ENCODE results near the gene GPATCH8. TPM values are rescaled to one million over a fixed set of nuclear protein-coding genes. Genes with fewer than 3 reads are reported as not detected.
"Not testable (repeated sequence)": the region's sequence is repeated elsewhere in the genome, so short reads cannot be mapped to it uniquely, and the experiment has no call there.

GPATCH8 gene
- total RNA-seq, 2 donors from 2014 or later: 45.4 to 49.7 TPM

DNA sequence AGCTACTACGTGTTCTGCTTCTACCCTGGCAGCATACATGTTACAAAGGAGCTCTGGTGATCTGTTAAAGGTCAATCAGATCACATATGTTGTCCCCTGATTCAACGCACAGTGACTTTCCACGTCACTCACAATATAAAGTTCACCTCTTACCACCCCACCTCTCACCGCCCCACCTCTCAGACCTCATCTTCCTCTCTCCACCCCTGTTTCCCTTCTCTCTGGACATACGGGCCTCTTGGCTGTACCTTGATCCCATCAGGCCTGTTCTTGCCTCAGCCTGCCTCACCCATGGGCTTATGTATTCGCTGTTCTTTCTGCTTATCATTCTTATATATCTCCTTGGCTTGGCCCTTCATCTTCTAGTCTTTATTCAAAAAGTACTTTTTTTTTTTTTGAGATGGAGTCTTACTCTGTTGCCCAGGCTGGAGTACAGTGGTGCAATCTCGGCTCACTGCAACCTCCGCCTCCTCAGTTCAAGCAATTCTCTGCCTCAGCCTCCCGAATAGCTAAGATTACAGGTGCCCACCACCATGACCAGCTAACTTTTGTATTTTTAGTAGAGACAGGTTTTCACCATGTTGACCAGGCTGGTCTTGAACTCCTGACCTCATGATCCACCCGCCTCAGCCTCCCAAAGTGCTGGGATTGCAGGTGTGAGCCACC, 3.9 kb upstream of the GPATCH8 start:
- H3K27ac Mint-ChIP-seq; H3K4me1 Mint-ChIP-seq (ENCODE audit: low read depth); ATAC-seq (replicated peaks in 1 of 2); H3K4me3 Mint-ChIP-seq; H3K27me3 Mint-ChIP-seq (ENCODE audit: low read depth); DNase-seq; H3K36me3 Mint-ChIP-seq (ENCODE audit: insufficient read depth in 2 of 2); H3K9me3 Mint-ChIP-seq: not testable (repeated sequence)

DNA sequence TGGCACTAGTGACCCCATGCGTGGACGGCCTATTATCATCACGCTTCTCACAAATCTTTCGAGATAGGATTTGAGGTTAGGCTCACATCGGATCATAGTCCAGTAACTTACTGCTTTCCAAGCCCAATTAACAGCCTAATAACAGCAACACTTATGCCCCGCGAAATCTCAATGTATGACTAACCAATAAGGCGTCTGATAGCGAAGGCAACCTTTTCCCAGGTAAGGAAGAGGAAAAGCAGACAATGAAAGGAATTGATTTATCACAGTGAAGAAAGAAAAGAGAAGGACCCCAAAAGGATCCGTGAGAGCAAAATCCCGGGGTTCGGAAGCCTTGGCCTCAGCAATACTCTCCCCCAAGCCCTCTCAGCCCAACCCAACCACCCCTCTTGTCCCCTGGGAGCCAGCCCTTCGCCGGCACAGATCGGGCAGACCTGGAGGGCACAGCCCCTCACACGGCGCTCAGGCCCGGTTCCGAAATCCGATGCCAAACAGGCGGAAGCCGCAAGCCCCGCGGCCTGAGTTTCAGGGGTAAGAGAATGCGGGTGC, 534 bp downstream of the GPATCH8 start:
- peaks cover 43% of the 10 kb centered on the region for H3K4me1 Mint-ChIP-seq (ENCODE audit: low read depth)

DNA sequence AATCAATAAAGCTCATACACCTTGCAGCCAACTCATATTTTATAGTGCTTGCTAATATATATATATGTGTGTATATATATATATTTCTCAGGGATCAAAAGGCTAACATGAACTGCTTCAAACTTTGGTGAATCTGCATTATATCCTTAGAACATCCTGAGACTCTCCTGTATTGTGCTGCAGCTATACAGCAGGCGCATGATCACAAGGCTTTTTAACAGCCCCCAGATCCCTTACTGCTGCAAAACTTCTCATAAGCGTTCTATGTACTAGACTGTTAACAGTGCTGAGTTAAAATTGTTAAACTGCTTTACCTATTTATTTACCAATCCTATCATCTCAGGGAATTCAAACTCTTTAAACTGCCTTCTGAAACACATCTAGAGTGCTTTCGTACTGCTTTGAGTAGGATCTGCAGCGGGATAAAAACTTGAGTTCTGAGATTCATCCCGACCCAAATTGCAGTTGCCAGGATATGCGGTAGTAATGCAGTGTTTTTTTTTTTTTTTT, 1.3 kb downstream of the GPATCH8 start:
- H3K4me1 Mint-ChIP-seq (ENCODE audit: low read depth): peaks cover 43% of the 10 kb centered on the region
- H3K4me3 Mint-ChIP-seq: peak overlapping the region; percentile 89 to 99
- ATAC-seq (replicated peaks in 1 of 2) (no peak), DNase-seq (no peak)
- no peaks in the 10 kb centered on the region for H3K9me3 Mint-ChIP-seq
- H3K27ac Mint-ChIP-seq: peak overlapping the region; percentile 90
- H3K27me3 Mint-ChIP-seq (ENCODE audit: low read depth): no peaks in the 10 kb centered on the region
- H3K36me3 Mint-ChIP-seq (ENCODE audit: insufficient read depth in 2 of 2): peaks cover 3 to 4% of the 10 kb centered on the region in 2 donors

More for the DNA sequence above, 534 bp downstream of the GPATCH8 start:
- H3K27ac Mint-ChIP-seq: peak overlapping the region; percentile 90
- ATAC-seq (replicated peaks in 1 of 2) (peak in 1 of 2 donors; percentile 29), DNase-seq (no peak)
- H3K9me3 Mint-ChIP-seq: no peaks in the 10 kb centered on the region
- peaks cover 3 to 4% of the 10 kb centered on the region in 2 donors for H3K36me3 Mint-ChIP-seq (ENCODE audit: insufficient read depth in 2 of 2)
- H3K4me3 Mint-ChIP-seq: peak overlapping the region; percentile 89 to 99
- no peaks in the 10 kb centered on the region for H3K27me3 Mint-ChIP-seq (ENCODE audit: low read depth)

DNA sequence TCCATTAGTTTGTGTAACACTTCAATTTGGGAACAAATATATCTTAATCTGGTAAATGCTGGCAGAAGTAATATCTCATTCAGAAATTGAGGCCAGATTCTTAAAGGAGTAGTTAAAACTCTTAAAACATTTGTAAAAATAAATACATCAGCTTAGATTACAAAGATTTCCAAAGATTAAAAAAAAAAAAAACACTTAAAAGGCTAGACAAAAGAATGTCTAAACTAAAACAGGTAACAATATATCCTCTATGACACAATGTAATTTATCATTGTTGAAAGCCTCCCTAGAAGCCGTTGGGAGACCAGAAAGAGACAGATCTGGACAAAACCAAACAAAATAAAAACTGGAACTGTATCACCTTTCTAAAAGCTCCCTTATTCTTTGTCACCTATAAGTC, 3.5 kb downstream of the GPATCH8 start:
- no peaks in the 10 kb centered on the region for H3K9me3 Mint-ChIP-seq
- no peak for DNase-seq
- peaks cover 3 to 4% of the 10 kb centered on the region in 2 donors for H3K36me3 Mint-ChIP-seq (ENCODE audit: insufficient read depth in 2 of 2)
- H3K27ac Mint-ChIP-seq: no peak overlapping the region
- no peaks in the 10 kb centered on the region for H3K27me3 Mint-ChIP-seq (ENCODE audit: low read depth)
- H3K4me3 Mint-ChIP-seq: peak overlapping the region in 1 of 2 donors; percentile 55
- H3K4me1 Mint-ChIP-seq (ENCODE audit: low read depth): peaks cover 52% of the 10 kb centered on the region
- no peak for ATAC-seq (replicated peaks in 1 of 2)

DNA sequence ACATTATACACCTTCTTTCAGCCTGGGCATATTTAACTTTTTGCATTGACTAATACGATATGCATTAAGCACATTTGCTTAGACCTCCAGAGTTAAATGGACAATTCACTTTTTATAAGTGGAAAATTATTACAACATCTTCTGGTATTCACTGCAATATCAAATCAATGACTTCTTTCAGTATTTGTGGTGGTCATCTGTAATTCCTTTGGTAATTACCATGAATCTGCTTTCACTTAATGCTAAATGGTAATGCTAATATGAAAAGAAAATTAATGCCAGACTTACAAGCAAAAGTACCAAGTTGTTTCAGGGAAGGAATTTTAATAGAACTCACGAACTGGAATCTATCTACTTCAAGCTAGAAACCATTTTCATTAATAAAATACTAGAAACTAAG, 6.4 kb downstream of the GPATCH8 start:
- Mint-ChIP-seq H3K4me1 (ENCODE audit: low read depth) (peaks cover 63% of the 10 kb centered on the region), H3K36me3 (ENCODE audit: insufficient read depth in 2 of 2) (peaks cover 0 to 2% of the 10 kb centered on the region in 2 donors), H3K27ac (no peak overlapping the region), H3K9me3 (no peaks in the 10 kb centered on the region), H3K4me3 (no peak overlapping the region), H3K27me3 (ENCODE audit: low read depth) (no peaks in the 10 kb centered on the region)
- DNase-seq: no peak
- no peak for ATAC-seq (replicated peaks in 1 of 2)

DNA sequence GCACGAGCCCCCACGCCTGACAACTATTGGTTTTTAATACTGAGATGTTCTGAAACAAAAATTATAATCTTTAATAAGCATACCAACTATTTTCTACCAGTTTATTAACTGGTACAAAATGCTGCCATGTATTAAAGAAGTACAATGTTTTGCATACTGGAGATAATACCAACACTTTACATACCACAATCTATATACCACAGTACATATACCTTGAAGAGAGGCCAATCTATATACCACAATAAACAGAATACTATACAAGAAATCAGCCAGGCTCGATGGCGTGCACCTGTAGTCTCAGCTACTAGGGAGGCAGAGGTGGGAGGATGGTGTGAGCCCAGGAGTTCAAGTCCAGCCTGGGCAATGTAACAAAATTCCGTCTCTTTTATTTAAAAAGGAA, 9.9 kb downstream of the GPATCH8 start:
- no peak overlapping the region for H3K4me3 Mint-ChIP-seq

DNA sequence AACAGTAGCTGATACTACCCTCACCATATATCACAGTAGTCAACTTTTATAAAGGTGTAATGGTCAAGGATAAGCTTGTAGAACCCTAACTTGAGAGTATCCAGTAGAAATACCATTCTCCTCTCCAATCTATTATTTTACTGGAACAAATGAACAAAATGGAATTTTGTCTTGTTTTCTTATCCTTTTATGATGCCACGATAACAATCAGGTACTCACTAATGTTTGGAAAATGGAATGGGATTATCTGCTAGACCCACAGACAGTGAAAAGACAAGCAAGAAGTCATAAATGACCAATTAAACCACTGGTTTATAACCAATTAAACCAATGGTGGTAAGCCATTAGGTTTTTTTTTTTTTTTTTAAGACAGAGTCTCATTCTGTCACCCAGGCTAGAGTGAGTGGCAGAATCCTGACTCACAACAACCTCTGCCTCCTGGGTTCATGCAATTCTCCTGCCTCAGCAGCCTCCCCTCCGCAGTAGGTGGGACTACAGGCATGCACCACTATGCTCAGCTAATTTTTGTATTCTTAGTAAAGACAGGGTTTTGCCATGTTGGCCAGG, 10.4 kb downstream of the GPATCH8 start:
- ATAC-seq (replicated peaks in 1 of 2): no peak
- Mint-ChIP-seq H3K4me3 (no peak overlapping the region), H3K36me3 (ENCODE audit: insufficient read depth in 2 of 2) (peaks cover 0 to 8% of the 10 kb centered on the region in 2 donors), H3K27me3 (ENCODE audit: low read depth) (no peaks in the 10 kb centered on the region), H3K9me3 (no peaks in the 10 kb centered on the region), H3K4me1 (ENCODE audit: low read depth) (peaks cover 33% of the 10 kb centered on the region), H3K27ac (no peak overlapping the region)
- DNase-seq: no peak

More for the DNA sequence above, 9.9 kb downstream of the GPATCH8 start:
- peaks cover 38% of the 10 kb centered on the region for H3K4me1 Mint-ChIP-seq (ENCODE audit: low read depth)
- peaks cover 0 to 8% of the 10 kb centered on the region in 2 donors for H3K36me3 Mint-ChIP-seq (ENCODE audit: insufficient read depth in 2 of 2)
- no peaks in the 10 kb centered on the region for H3K9me3 Mint-ChIP-seq
- DNase-seq (no peak), ATAC-seq (replicated peaks in 1 of 2) (no peak)
- no peaks in the 10 kb centered on the region for H3K27me3 Mint-ChIP-seq (ENCODE audit: low read depth)
- H3K27ac Mint-ChIP-seq: no peak overlapping the region

DNA sequence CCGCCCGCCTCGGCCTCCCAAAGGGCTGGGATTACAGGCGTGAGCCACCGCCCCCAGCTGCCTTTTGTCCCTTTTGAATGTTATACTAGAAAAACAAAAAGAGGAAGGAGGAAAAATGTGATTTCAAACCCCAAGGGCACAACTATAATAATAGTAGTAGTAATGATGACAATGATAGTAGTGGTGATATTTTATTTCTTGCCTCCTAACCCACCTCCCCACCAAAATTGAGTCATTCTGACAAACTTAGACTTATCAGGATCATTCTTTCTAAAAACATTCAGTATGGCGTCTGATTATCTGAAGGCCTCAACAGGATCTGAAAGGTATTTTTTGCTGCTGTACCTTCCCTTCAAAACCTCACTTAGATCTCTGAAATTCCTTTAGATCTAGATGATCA, 13.6 kb downstream of the GPATCH8 start:
- no peak for DNase-seq
- no peak overlapping the region for H3K4me3 Mint-ChIP-seq
- peaks cover 0 to 10% of the 10 kb centered on the region in 2 donors for H3K36me3 Mint-ChIP-seq (ENCODE audit: insufficient read depth in 2 of 2)
- peaks cover 22% of the 10 kb centered on the region for H3K4me1 Mint-ChIP-seq (ENCODE audit: low read depth)
- no peak overlapping the region for H3K27ac Mint-ChIP-seq
- ATAC-seq (replicated peaks in 1 of 2): no peak
- no peaks in the 10 kb centered on the region for H3K27me3 Mint-ChIP-seq (ENCODE audit: low read depth)
- H3K9me3 Mint-ChIP-seq: no peaks in the 10 kb centered on the region

DNA sequence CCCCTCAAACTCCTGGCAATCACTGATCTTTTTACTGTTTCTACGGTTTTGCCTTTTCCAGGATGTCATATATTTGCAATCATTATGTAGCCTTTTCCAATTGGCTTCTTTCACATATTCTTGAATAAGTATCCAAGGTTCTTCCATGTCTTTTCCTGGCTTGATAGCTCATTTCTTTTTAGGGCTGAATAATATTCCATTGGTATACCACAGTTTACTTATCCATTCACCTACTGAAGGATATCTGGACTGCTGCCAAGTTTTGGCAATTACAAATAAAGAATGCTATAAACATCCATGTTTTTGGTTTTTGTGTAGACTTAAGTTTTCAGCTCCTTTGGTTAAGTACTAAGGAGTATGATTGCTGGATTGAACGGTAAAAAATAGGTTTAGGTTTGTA, 16.0 kb downstream of the GPATCH8 start:
- no peaks in the 10 kb centered on the region for H3K9me3 Mint-ChIP-seq
- no peak for ATAC-seq (replicated peaks in 1 of 2)

DNA sequence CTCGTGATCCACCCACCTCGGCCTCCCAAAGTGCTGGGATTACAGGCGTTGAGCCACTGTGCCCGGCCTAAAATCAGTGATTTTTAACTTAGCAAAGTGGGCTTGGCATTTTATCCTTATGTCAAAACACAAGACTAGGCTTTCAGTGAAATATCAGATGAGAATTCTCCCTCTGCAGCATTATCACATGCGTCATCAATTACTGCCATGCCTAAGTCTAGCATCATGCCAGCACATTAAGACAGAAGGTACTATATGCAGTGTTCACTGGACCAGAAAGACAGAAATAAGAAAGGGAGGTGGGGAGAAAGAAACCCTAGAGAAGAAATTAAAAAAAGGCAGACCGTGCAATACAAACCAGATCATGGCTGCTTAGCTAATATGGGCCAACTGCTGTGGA, 29.8 kb downstream of the GPATCH8 start:
- no peaks in the 10 kb centered on the region for H3K9me3 Mint-ChIP-seq
- ATAC-seq (replicated peaks in 1 of 2): no peak

More for the DNA sequence above, 16.0 kb downstream of the GPATCH8 start:
- no peak overlapping the region for H3K27ac Mint-ChIP-seq
- H3K4me3 Mint-ChIP-seq: no peak overlapping the region
- H3K36me3 Mint-ChIP-seq (ENCODE audit: insufficient read depth in 2 of 2): peaks cover 0 to 8% of the 10 kb centered on the region in 2 donors
- peaks cover 7% of the 10 kb centered on the region for H3K4me1 Mint-ChIP-seq (ENCODE audit: low read depth)
- H3K27me3 Mint-ChIP-seq (ENCODE audit: low read depth): no peaks in the 10 kb centered on the region
- no peak for DNase-seq

DNA sequence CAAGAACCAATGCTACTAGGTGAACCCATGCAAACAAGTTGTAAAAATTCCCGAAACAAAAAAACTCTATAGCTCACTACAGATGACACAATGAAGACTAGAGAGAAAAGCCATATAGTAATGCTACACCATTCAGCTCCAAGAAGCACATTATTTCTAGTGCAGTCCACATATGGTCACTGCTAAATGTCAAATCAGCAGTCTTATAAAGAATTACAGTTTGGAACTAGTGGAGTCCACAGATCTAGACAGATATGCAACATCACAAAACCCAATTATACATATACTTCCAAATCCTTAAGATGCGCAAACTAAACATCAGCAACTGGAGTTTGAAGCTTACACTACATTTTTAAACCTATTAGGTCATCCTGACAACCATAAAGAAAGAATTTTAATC, 33.5 kb downstream of the GPATCH8 start:
- Mint-ChIP-seq H3K36me3 (ENCODE audit: insufficient read depth in 2 of 2) (peaks cover 0 to 5% of the 10 kb centered on the region in 2 donors), H3K4me1 (ENCODE audit: low read depth) (peaks cover 19% of the 10 kb centered on the region), H3K9me3 (no peaks in the 10 kb centered on the region), H3K27me3 (ENCODE audit: low read depth) (no peaks in the 10 kb centered on the region), H3K4me3 (no peak overlapping the region), H3K27ac (no peak overlapping the region)
- no peak for ATAC-seq (replicated peaks in 1 of 2)
- no peak for DNase-seq

More for the DNA sequence above, 29.8 kb downstream of the GPATCH8 start:
- peaks cover 5% of the 10 kb centered on the region for H3K4me1 Mint-ChIP-seq (ENCODE audit: low read depth)
- H3K4me3 Mint-ChIP-seq: no peak overlapping the region
- H3K27me3 Mint-ChIP-seq (ENCODE audit: low read depth): no peaks in the 10 kb centered on the region
- no peak for DNase-seq
- H3K27ac Mint-ChIP-seq: no peak overlapping the region
- peaks cover 0 to 3% of the 10 kb centered on the region in 2 donors for H3K36me3 Mint-ChIP-seq (ENCODE audit: insufficient read depth in 2 of 2)

DNA sequence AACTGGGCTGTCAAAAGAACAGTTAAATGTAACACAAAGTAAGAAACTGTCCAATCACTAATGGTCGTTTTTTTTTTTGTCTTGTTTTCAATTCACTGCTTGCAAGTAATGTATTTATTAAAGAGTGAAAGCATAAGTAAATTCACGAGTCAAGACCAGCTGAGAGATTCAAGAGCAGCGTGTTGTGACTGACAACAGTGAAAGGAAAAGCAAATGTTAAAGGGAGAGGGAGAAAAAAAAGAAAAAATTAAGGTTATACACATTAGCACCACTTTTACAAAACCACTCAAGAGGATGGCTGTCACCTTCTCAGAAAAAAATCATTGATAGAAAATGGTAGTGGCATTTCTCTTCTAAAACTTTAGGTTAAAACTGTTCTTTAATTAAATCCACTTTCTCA, 36.1 kb downstream of the GPATCH8 start:
- H3K36me3 Mint-ChIP-seq (ENCODE audit: insufficient read depth in 2 of 2): peaks cover 0 to 5% of the 10 kb centered on the region in 2 donors
- no peak for DNase-seq
- no peak for ATAC-seq (replicated peaks in 1 of 2)
- H3K27me3 Mint-ChIP-seq (ENCODE audit: low read depth): no peaks in the 10 kb centered on the region
- H3K4me3 Mint-ChIP-seq: no peak overlapping the region
- no peaks in the 10 kb centered on the region for H3K9me3 Mint-ChIP-seq
- peak overlapping the region; percentile 20 for H3K27ac Mint-ChIP-seq
- peaks cover 28% of the 10 kb centered on the region for H3K4me1 Mint-ChIP-seq (ENCODE audit: low read depth)

DNA sequence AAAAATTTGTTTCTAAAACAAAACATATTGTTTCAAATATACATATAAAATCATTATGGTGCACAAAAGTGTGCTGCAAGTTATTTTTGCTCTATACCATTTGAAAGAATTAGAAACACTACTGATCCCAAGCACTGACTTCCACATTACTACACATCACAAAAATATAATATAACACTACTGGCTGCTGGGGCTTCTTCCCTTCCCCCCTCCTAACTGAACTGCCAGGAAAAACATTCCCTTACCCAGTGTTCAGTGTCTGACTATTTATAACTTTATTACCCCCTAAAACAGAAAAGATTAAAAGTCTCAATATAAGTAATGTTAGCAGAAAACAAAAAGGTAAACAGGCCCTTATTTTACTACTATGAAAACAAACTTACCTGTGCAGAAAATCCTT, 36.9 kb downstream of the GPATCH8 start:
- Mint-ChIP-seq H3K27me3 (ENCODE audit: low read depth) (no peaks in the 10 kb centered on the region), H3K4me3 (no peak overlapping the region), H3K9me3 (no peaks in the 10 kb centered on the region), H3K36me3 (ENCODE audit: insufficient read depth in 2 of 2) (peaks cover 0 to 5% of the 10 kb centered on the region in 2 donors), H3K4me1 (ENCODE audit: low read depth) (peaks cover 28% of the 10 kb centered on the region), H3K27ac (peak overlapping the region; percentile 22)
- ATAC-seq (replicated peaks in 1 of 2) (no peak), DNase-seq (no peak)

Data from activated T-cell treated with anti-CD3 and anti-CD28 coated beads, Interleukin-2, amount 50 U/mL, for 72 hours (primary cell).